Stimulated activated CD4-positive, alpha-beta T cell treated with anti-CD3 and anti-CD28 coated beads, Interleukin-4, amount 100 ng/mL, for 48 hours (primary cell): ENCODE data around the gene FOXO1.

Experiments used
- DNase-seq, 2 donors: peaks; one replicate each; pipeline ENCODE4 v3.0.0-alpha.2; 2020; ENCODE audit warnings: low read depth in 2 of 2

The FOXO1 gene

GRCh38 chr13:40508767-40509342 lies 157.6 kb downstream of the FOXO1 start:
- no peak for DNase-seq

GRCh38 chr13:40508127-40508526 lies 158.3 kb downstream of the FOXO1 start:
- DNase-seq, result no peak

- no peak for DNase-seq
These were observed 159.6 kb downstream of the FOXO1 start for GRCh38 chr13:40506592-40507446.
